GM18508 (cell line): Measurements from ENCODE around the gene OPCML.

Experiments used
- ATAC-seq: cut with Tn5 transposase; IDR thresholded peaks from one replicate; pipeline ENCODE4 v1.9.1; 2021; ENCODE audit warnings: moderate number of reproducible peaks; ENCODE audit not compliant: insufficient read depth, unreplicated experiment

Gene OPCML

DNA sequence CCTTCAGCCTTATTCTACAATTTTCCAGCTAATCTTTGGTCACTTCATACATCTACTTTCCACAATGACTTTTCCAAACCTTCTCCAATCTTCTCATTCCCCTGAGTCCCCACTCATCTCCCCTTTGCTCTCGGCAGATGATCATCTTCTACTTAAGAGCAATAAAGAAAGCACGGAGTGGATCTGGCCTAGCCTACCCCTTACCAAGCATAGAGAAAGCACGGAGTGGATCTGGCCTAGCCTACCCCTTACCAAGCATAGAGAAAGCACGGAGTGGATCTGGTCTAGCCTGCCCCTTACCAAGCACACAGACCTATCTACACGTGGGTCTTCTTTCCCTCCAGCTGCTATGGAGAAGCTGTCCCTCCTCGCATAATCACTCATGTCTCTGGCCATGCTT lies 558.6 kb downstream of the OPCML start:
- ATAC-seq = no peak

DNA sequence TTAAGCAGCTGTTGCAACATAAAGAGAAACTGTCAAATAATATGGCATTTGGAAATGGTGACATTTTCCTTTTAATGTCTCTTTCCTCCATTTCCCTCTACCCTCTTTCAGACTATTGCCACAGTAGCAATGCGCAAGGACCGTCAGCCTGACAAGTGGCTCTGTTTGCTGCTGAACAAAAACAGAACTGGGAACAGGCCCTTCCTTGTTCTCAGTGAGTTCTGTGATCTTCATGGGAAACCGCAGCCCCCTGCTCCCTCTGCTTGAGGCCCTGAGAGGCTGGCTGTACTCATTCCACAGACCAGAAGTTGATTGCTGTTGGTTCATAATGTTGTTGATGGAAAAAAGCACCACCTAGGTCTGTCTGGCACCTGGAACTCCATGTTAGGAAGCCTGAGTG lies 559.7 kb downstream of the OPCML start:
- ATAC-seq = no peak

DNA sequence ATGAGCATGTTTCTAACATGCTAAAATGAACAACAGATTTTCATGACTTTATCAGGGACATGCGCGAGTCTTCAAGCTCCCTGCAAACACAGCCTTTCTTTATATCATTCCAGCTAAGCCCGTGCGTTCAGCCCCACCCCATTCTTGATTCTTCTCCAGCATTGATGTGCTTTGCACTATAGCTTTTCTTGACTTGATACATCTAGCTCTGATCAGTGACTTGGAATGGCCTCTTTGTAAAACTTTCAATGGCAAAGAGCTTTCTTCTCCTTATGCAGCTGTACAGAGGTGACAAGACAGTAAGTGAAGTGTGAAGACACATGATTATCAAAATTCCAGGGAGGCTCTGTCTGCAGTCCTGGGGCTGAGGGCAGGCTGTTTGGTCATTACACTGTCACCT lies 561.0 kb downstream of the OPCML start:
- no peak for ATAC-seq

DNA sequence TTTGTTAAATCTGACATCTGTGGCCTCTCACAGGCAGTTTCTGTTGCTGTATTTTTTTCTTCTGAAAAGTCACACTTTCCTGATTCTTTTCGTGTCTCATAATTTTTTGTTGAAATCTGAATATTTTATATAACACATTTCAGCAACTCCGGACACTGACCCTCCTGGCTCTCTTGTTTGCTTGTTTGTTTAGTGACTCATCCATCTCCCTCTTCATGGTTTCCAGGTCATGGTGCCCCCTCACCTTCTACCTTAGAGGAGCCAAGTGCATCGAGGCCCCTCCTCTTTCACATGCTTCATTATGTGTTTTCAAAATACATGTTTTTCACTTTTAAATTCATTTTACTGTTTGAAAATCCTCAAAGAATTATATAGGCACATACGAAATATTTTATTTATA lies 562.4 kb downstream of the OPCML start:
- no peak for ATAC-seq

DNA sequence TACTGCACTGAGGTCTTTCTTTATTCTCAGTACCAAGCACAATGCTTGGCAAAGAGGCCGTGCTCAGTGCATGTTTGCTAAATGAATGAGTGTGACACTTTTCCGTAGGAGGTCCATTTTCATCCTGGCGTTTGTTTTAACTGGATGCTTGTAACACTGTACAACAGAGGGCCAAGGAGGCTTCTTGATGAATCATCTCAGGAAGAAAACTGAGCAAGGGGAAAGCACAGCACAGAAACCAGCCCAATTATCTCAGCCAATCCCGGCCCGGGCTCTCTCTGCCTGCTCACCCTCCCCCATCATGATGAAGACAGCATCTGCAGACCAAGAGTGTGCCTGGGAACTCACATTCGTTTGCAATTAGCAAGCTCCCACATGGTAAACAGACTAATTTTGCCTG lies 570.3 kb downstream of the OPCML start:
- ATAC-seq = no peak

DNA sequence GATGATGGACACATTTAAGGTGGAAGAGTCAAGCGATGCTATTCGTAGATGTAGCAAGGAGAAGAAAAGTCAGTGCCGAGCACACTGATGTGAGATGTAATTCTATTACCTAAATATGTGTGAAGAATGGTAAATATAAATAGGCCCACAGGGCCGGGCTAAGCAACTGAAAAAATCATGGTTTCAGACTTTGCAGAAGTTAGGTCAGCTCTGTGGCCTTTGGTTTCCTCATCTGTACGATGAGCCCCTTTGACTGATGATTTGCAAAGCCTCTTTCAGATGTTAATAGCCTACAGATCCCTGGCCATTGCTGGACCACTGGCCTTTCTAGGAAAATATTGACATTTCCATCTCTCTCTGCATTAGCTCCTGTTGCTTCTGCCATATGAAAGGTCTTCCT lies 570.8 kb downstream of the OPCML start:
- ATAC-seq = no peak

DNA sequence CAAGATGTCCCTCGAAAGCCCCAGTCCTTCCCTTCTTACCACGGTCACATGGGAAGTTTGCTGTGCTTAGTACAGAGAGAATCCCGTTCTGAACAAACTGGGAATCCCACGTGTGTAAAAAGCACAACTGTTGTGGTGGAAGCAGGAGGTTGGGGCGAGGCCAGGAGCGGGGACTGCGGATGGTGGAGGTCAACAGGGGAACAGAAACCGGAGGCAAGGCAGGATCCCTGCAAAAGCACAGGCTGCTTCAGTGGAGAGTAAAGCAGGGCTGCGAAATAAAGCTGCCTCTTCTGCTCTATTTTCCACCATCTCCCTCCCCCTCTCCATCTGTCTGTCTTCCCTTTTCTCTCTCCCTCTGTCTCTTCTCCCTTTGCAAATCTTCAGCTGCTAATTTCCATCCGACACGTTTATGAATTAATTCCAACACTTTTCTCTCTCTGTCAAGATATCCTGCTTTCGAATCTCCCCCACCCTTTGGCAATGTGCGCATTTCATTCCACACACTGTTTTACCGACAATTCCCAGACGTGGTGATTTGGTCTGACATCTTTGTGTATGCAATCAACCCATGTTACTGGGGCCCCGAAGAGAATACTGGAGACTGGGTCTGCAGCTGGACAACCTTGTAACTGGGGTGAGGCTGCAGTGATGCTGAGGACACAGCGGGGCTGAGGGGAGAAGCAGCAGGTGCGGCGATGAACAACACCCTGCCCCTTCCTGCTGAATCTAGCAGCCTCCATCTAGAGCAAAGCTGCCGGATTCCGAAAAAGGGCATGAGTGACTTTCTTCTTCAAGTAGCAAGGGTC lies 571.8 kb downstream of the OPCML start:
- ATAC-seq = no peak

DNA sequence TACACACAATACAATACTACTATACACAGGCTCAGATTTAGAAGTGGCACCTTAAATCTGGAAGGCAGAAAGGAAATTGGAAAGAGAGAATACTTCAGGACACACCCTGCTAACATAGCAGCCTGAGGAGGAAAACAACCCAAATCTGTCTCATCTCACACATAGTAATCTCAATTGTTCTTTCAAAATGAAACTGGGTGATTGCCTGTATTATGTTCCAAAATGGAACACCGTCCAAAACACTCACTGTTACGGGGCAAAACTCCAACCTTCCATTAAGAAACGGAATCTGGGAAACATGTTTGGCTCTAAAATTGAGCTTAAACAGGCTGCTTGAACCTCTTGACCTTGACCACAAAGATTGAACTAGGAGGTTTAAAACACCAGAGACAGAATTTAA lies 572.6 kb downstream of the OPCML start:
- no peak for ATAC-seq

DNA sequence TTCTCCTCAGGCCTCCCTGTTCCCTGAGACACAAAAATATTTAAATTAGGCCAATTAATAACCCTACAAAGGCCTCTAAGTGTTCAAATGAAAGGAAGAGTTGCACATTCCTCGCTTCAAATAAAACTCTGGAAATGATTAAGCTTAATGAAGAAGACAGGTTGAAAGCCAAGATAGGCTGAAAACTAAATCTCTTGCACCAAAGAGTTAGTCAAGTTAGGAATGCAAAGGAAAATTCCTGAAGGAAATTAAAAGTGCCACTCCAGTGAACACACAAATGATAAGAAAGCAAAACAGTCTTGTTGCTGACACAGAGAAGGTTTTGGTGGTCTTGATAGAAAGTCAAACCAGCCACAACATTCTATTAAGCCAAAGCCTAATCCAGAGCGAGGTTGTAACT lies 574.4 kb downstream of the OPCML start:
- ATAC-seq = no peak

DNA sequence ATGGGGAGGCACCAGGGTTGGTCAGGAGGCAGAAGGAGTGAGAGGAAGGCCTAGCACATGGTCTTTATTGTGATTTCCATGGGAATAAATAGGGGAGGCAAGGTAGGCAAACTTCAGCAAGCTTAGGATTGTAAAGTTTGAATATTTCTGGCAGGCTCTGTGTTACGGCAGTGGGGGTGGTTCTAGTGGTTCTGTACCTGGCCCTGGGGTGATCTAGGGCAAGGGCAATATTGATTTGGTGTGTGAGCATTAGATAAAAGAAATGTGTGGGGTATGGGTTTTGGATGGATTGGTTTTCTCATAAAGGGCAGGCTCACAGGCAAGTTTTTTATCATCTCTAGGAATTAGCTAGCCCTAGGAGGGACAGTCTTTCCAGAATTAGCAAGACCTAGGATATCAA lies 584.0 kb downstream of the OPCML start:
- no peak for ATAC-seq

DNA sequence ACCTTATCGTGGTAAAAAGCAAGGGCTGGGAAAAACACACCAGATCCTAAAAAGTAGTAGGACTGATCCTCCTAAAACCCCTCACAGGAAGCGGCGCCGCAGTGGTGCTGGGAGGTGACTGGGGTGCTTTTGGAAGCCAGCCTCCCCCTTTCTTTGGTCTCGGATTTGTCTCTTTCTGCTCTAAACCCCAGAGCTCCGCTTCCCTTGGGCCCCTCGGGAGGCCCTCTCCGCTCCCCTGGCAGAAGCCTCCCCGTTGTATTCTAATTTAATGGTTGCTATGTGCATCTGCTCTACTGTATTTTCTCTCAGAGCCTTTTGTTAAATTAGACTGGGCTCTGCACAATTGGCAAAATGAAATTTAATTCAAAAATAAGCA lies 587.7 kb downstream of the OPCML start:
- no peak for ATAC-seq

DNA sequence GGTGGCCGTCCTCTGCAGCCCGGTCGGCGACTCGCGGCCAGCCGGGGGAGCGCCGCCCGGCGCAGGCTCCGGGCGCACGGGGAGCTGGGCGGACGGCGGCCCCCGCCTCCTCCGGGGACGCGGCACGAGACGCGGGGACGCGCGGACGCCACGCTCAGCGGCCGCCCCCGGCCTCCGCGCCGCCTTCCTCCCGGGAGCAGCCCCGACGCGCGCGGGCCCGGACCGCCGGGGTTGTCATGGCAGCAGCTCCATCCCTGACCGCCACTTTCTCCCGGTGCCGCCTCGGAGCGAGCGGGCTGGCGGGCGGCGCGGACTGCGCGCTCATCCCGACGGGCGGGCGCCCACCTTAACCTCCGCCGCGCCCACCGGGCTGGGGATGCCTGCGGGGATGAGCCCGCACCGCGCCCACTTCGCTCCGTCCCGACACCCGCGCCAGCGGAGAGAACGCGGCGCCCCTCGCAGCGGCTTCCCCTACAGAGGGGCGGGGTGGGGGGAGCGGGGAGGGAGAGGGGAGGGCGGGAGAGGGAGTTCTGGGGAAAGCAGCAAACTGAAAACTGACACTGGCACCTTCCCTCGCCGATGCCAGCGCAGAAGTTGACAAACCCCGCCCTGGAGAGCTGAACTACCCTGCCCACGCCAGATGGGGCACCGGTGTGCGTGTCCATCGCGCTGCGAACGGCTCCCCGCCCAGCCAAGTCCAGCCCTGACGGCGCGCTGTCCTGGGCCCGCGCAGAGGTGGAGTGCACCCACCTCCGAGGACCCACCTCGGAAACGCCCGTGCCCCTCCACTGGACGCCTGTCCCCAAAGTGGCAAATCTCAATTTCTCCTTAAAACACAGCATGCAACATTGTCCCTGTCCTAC lies 588.4 kb downstream of the OPCML start:
- no peak for ATAC-seq

DNA sequence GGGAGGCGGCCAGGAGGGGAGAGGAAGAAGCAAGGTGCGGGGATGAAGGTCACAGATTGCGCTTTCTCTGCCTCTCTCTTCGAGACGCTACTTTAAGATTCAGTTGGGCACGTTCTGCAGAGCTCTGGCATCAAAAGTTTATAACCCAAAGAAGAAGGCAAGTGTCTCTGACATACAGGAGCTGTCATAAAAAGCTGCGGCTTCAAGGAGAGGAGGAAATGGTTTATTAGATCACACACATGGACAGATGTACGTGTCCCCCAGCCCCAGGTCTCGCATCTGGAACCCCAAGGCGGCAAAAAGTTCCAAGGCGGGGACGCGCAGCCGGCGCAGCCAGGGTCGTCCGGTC lies 589.0 kb downstream of the OPCML start:
- no peak for ATAC-seq

DNA sequence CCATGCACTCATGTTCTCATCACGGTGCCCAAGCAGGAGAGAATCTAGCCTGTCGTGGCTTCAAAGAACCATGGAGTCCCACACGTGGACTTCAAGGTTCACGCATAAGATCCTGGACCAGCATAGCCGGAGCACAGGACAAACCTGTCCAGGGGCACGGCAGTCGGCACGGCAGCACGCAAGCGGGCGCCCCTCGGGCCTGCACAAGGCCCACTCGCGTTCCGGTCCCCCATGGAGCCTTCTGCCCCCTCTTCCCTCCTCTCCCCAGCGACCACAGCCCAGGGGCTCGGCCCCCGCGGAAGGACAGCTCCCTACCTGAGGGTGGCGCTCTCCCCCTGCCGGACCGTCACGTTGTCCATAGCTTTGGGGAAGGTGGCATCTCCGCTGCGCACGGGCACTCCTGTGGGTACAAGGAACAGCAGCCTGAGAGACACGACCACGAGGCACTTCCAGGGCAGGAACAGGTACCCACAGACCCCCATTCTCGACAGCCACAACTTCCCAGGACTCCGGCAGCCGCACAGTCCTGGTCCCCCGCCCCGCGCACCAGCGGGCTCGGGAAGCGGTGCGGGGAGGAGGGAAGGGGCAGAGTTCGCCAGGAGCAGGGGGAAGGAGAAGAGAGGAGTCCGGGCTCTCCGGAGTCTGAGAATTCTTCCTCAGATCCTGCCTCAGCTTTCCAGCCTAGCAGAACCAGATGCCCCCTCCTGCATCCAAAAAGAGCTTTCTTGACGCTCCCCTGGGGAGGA lies 589.5 kb downstream of the OPCML start:
- ATAC-seq = no peak

DNA sequence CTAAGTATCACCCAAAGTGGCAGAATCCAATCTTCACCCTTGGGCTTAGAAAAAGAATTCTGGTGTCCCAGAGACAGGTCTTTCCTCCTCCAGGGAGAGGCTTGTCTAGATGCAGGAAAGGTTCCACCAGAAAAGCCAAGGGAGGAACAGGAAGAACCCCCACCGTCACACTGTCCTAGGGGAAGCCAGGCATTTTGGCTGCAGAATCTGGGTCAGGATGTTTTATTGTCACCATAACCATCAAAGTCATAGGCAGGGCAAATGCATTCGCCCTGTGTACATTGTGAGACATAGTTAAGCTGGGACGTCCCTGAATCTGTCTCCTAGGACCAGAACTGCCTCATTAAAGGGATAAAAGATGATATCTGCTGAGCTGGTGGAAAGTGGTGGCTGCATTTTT lies 590.5 kb downstream of the OPCML start:
- ATAC-seq = no peak

DNA sequence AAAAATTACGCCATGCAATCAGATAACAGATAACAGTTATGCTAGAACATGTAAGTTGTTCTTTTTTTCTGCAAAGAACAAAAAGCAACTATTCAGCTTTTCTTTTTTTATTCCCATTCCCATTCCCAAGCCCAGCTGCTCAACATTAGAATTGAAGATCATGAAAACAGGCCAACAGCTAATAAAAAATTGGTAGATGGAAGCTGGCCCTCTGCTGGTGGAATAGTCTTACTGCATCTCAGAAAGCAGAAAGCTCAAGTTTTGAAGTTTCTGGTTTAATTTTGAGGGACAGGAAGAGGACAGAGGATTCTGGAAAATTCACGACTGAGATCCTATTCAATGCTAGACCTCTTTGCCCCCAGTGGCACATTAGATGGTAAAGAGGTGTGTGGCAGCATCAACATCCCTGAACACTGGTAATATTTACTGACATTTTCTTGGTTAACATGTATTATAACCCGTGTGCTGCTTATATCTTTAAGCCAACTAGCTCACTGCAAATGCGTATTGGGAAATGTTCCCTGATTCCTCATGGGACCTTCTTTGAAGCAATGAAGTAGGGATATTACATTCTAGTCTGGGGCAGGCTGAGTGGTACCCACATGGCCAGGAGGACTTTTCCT lies 591.2 kb downstream of the OPCML start:
- no peak for ATAC-seq

DNA sequence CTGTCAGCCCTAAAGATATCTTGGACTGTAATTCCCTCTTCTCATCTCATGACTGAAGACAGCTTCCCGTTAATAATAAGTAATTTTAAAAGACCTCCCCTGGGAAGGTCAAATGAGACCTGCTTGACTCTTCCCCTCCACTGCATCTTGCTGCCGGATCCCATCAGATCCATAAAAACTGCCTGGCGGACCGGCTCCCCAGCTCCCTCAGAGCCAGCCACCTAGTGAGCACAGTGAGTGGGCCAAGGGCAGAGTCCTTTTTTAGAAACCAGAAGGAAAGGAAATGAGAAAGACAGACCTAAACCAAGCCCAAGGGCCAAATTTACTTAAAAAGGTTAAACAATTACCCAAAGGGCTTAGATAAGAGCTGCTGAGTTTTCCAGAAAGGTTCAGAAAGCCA lies 595.3 kb downstream of the OPCML start:
- ATAC-seq = no peak

DNA sequence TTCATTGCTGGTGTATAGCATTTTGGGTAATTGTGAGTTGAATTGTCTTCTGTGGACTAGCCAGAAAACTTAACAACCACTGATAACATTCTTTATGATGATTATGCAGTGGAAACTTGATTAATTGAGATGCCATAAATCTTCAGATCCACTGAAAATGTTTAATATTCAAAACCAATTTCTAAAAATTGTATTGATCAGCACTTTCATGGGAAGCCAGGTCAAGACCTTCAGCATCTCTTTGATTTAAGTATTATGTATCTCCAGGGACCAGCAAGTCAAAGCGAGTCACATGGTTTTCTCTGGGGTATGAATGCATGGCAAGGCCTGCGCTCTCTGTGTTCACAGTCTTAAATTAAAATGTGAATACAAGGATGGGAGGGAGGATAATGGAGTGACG lies 596.9 kb downstream of the OPCML start:
- no peak for ATAC-seq

DNA sequence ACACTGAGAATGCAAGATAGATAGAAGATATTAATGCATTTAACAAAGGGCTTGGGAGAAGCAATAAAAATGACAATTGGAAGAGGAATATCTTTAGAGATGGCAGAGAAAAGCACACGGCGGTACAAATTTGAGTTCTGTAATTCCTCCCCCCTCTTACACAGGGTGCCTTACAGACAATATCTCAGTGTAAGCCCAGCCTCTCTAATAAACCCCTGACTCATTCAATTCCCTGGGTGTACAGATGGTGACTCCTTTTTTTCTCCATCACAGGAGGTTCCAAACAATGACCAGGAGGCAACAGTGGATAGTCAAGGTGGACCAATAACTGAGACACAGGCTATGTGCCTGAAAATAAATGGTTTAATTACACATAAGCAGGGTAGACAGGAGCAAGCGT lies 598.6 kb downstream of the OPCML start:
- no peak for ATAC-seq

DNA sequence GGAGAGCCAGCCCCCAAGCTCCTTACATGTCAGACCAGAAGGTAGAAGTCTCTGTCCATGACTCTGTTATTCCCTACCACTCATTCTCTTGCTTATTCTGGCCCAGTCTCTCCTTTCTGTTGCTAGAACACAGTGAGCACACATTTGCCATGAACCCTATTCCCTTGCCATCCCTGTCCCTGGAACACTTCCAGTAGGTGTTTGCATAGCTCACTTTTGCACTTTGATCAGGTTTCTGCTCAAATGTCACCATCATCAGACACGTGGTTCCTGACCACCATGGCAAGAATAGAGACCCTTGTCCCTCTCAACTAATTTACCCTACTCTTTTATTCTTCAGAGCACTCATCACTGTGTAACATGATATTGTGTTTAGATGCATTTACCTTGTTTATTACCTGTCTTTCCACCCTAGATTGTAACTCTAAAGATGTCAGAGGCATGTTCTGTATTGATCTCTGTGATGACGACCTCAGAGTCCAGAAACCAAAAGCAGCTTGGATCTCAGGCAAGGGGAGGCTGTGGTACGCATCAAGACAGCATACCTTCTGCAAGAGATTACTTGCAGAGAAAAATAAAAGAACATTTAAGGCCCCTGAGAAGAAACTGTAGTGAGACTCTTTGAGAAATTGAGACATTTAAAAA lies 606.4 kb downstream of the OPCML start:
- ATAC-seq = no peak
